Measurements from ENCODE around the gene ABCC1. TPM values are rescaled to one million over a fixed set of nuclear protein-coding genes. Genes with fewer than 3 reads are reported as not detected.

The ABCC1 gene
- total and polyA plus RNA-seq, 12 donors = 6.1 to 32.8 (median 21.6) TPM

GRCh38 chr16:16090238-16090637 is 140.8 kb downstream of the ABCC1 start:
- Histone ChIP-seq H3K4me1 (peaks cover 0 to 26% (median 6%) of the 10 kb centered on the region in 9 donors), H3K27ac (no peak overlapping the region), H3K9me3 (no peaks in the 10 kb centered on the region), H3K36me3 (peaks cover 0 to 94% (median 20%) of the 10 kb centered on the region in 9 donors), H3K4me3 (no peak overlapping the region), H3K27me3 (no peaks in the 10 kb centered on the region)
- DNase-seq (no peak), ATAC-seq (no peak)
- WGBS, 2 donors = 96% methylated on average over 19 of the region's 19 CpGs
- intact Hi-C loops (cut with DNase I) = loop anchor here in 1 of 10 donors (10.0 kb wide), 1 partner anchor 145 kb away; the partner anchor contains the start of gene ABCC1
- TF ChIP-seq CTCF (IDR thresholded peaks at IDR 0.05) = no peak

DNA sequence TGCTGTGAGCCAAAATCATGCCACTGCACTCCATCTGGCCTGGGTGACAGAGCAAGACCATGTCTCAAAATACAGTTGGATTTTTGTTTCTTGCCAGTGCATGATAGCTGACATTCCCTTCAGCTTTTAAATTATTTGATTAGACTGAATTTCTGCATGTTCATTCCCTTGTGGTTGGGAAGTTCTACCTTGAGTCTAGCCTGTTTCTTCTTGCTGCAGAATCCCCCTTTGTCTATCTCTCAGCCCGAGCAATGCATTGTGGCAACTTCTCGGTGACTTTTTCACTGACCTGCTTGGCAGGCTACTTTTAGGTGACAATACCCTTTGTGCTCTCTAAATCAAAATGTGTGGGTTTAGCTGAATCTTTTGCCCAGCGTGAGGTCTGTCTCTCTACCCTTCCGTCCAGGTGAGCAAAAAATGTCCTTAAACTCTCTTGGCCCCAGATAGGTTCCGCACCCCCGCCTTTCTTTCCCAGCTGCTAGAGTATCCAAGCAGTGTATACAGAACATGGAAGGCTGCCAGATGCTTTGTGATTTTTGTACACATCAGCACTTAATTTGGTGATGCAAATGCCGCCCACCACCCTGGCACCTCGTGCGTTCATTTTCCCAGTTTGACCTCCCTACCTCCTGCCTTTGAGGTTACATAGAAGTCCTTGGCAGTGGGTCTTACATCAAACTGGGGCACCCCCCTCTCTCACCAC is 143.7 kb downstream of the ABCC1 start:
- peak in 1 of 8 donors; percentile 7 for ATAC-seq

GRCh38 chr16:16093628-16094332 is 144.4 kb downstream of the ABCC1 start:
- no peak for TF ChIP-seq CTCF (IDR thresholded peaks at IDR 0.05)
- 86 to 91% methylated on average over 11 of the region's 11 CpGs for WGBS, 2 donors
- peaks cover 0 to 89% (median 6%) of the 10 kb centered on the region in 9 donors for H3K36me3 ChIP-seq
- DNase-seq (no peak), ATAC-seq (no peak)
- no peak overlapping the region for H3K27ac ChIP-seq
- H3K27me3 ChIP-seq = no peaks in the 10 kb centered on the region
- no peak overlapping the region for H3K4me3 ChIP-seq
- peaks cover 0 to 19% (median 7%) of the 10 kb centered on the region in 9 donors for H3K4me1 ChIP-seq
- intact Hi-C loops (cut with DNase I) = loop anchor here in 1 of 10 donors (10.0 kb wide), 1 partner anchor 149 kb away; the partner anchor contains the start of gene ABCC1
- H3K9me3 ChIP-seq = no peaks in the 10 kb centered on the region

More for the DNA sequence above, 143.7 kb downstream of the ABCC1 start:
- peaks cover 0 to 26% (median 9%) of the 10 kb centered on the region in 9 donors for H3K4me1 ChIP-seq
- no peak overlapping the region for H3K27ac ChIP-seq
- no peak for DNase-seq
- H3K36me3 ChIP-seq = peaks cover 0 to 89% (median 6%) of the 10 kb centered on the region in 9 donors
- TF ChIP-seq CTCF (IDR thresholded peaks at IDR 0.05) = no peak
- 77 to 85% methylated on average over 9 of the region's 9 CpGs for WGBS, 2 donors
- no peaks in the 10 kb centered on the region for H3K27me3 ChIP-seq
- intact Hi-C loops (cut with DNase I) = loop anchor here in 1 of 10 donors (10.0 kb wide), 1 partner anchor 148 kb away; the partner anchor contains the start of gene ABCC1
- H3K9me3 ChIP-seq = no peaks in the 10 kb centered on the region
- H3K4me3 ChIP-seq = no peak overlapping the region

DNA sequence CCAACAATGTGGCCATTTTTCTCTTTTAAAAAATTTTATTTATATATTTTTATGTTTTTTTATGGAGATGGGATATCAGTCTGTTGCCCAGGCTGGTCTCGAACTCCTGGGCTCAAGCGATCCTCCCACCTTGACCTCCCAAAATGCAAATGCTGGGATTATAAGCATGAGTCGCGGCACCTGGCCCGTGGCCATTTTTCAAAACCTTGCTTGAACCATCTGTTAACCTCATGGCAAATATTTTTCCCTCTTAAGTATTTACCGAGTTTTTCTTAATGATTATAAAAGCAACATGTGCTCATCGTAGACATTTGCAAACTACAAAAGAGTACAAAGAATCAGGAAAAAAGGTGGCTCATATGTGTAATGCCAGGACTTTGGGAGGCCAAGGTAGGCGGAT is 146.2 kb downstream of the ABCC1 start:
- DNase-seq = no peak
- 88 to 93% methylated on average over 8 of the region's 8 CpGs for WGBS, 2 donors
- peak overlapping the region in 1 of 10 donors; percentile 56 for H3K27ac ChIP-seq
- no peak for TF ChIP-seq CTCF (IDR thresholded peaks at IDR 0.05)
- H3K27me3 ChIP-seq = no peaks in the 10 kb centered on the region
- H3K9me3 ChIP-seq = no peaks in the 10 kb centered on the region
- intact Hi-C loops (cut with DNase I) = loop anchor here in 1 of 10 donors (10.0 kb wide), 1 partner anchor 151 kb away; the partner anchor contains the start of gene ABCC1
- peaks cover 0 to 86% (median 4%) of the 10 kb centered on the region in 9 donors for H3K36me3 ChIP-seq
- H3K4me1 ChIP-seq = peaks cover 0 to 20% (median 6%) of the 10 kb centered on the region in 9 donors
- no peak overlapping the region for H3K4me3 ChIP-seq
- ATAC-seq = no peak
